ENCODE data around the gene C2orf49.

C2orf49 gene

GRCh38 chr2:105373895-105374401, 36.6 kb downstream of the C2orf49 start:
- Histone ChIP-seq H3K36me3 (ENCODE audit: control insufficient read depth, insufficient read depth, low read length) (peaks cover 3% of the 10 kb centered on the region; the same call in 1 of the 2 replicates), H3K27ac (ENCODE audit: low read length) (no peak overlapping the region)
- WGBS (ENCODE audit: insufficient coverage, insufficient read length) = no CpG with 5 or more reads among the region's 9 CpGs

GRCh38 chr2:105375001-105375561, 37.7 kb downstream of the C2orf49 start:
- no peak for DNase-seq (ENCODE audit: low read depth, low spot score)
- H3K36me3 ChIP-seq (ENCODE audit: control insufficient read depth, insufficient read depth, low read length) = peaks cover 3% of the 10 kb centered on the region; the same call in 1 of the 2 replicates

More at GRCh38 chr2:105373895-105374401, 36.6 kb downstream of the C2orf49 start:
- no peaks in the 10 kb centered on the region for H3K27me3 ChIP-seq (ENCODE audit: control insufficient read depth, insufficient read depth, low read length)
- no peaks in the 10 kb centered on the region for H3K9me3 ChIP-seq (ENCODE audit: control insufficient read depth, insufficient read depth, low read length)
- no peak overlapping the region for H3K4me3 ChIP-seq (ENCODE audit: low read length)
- DNase-seq (ENCODE audit: low read depth, low spot score) = no peak
- H3K4me1 ChIP-seq (ENCODE audit: control insufficient read depth, insufficient read depth, low read length) = no peaks in the 10 kb centered on the region

GRCh38 chr2:105376010-105376409, 38.7 kb downstream of the C2orf49 start:
- no CpG with 5 or more reads among the region's 11 CpGs for WGBS (ENCODE audit: insufficient coverage, insufficient read length)
- Histone ChIP-seq H3K4me1 (ENCODE audit: control insufficient read depth, insufficient read depth, low read length) (no peaks in the 10 kb centered on the region), H3K27ac (ENCODE audit: low read length) (no peak overlapping the region)

More at GRCh38 chr2:105375001-105375561, 37.7 kb downstream of the C2orf49 start:
- Histone ChIP-seq H3K4me1 (ENCODE audit: control insufficient read depth, insufficient read depth, low read length) (no peaks in the 10 kb centered on the region), H3K27me3 (ENCODE audit: control insufficient read depth, insufficient read depth, low read length) (no peaks in the 10 kb centered on the region), H3K4me3 (ENCODE audit: low read length) (no peak overlapping the region), H3K27ac (ENCODE audit: low read length) (no peak overlapping the region), H3K9me3 (ENCODE audit: control insufficient read depth, insufficient read depth, low read length) (no peaks in the 10 kb centered on the region)
- no CpG with 5 or more reads among the region's 15 CpGs for WGBS (ENCODE audit: insufficient coverage, insufficient read length)

DNA sequence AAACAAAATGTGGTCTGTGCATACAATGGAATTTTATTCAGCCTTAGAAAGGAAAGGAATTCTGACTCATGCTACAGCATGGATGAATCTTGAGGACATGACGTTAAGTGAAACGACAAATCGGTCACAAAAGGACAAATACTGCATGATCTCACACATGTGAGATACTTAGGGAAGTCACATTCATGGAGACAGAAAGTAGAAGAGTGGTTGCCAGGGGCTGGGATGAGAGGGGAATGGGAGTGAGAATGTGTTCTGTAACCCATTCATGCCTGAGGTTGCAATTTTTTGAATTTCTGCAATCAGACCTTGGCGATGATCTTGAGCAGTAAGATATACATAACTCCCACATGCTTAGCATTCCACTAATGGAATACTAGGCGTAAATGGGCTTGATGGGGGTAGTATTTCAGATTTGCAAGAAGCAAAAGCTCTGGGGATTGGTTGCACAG, 39.5 kb downstream of the C2orf49 start:
- DNase-seq (ENCODE audit: low read depth, low spot score) = no peak
- no CpG with 5 or more reads among the region's 5 CpGs for WGBS (ENCODE audit: insufficient coverage, insufficient read length)
- H3K4me3 ChIP-seq (ENCODE audit: low read length) = no peak overlapping the region
- H3K4me1 ChIP-seq (ENCODE audit: control insufficient read depth, insufficient read depth, low read length) = no peaks in the 10 kb centered on the region
- peaks cover 3% of the 10 kb centered on the region; the same call in 1 of the 2 replicates for H3K36me3 ChIP-seq (ENCODE audit: control insufficient read depth, insufficient read depth, low read length)
- H3K27ac ChIP-seq (ENCODE audit: low read length) = no peak overlapping the region
- no peaks in the 10 kb centered on the region for H3K9me3 ChIP-seq (ENCODE audit: control insufficient read depth, insufficient read depth, low read length)
- no peaks in the 10 kb centered on the region for H3K27me3 ChIP-seq (ENCODE audit: control insufficient read depth, insufficient read depth, low read length)

More at GRCh38 chr2:105376010-105376409, 38.7 kb downstream of the C2orf49 start:
- no peaks in the 10 kb centered on the region for H3K27me3 ChIP-seq (ENCODE audit: control insufficient read depth, insufficient read depth, low read length)
- H3K36me3 ChIP-seq (ENCODE audit: control insufficient read depth, insufficient read depth, low read length) = peaks cover 3% of the 10 kb centered on the region; the same call in 1 of the 2 replicates
- no peaks in the 10 kb centered on the region for H3K9me3 ChIP-seq (ENCODE audit: control insufficient read depth, insufficient read depth, low read length)
- no peak for DNase-seq (ENCODE audit: low read depth, low spot score)
- H3K4me3 ChIP-seq (ENCODE audit: low read length) = no peak overlapping the region

GRCh38 chr2:105377871-105378270, 40.5 kb downstream of the C2orf49 start:
- Histone ChIP-seq H3K27ac (ENCODE audit: low read length) (no peak overlapping the region), H3K4me1 (ENCODE audit: control insufficient read depth, insufficient read depth, low read length) (no peaks in the 10 kb centered on the region), H3K4me3 (ENCODE audit: low read length) (no peak overlapping the region), H3K9me3 (ENCODE audit: control insufficient read depth, insufficient read depth, low read length) (no peaks in the 10 kb centered on the region), H3K27me3 (ENCODE audit: control insufficient read depth, insufficient read depth, low read length) (no peaks in the 10 kb centered on the region), H3K36me3 (ENCODE audit: control insufficient read depth, insufficient read depth, low read length) (peaks cover 3% of the 10 kb centered on the region; the same call in 1 of the 2 replicates)
- WGBS (ENCODE audit: insufficient coverage, insufficient read length) = no CpG with 5 or more reads among the region's 3 CpGs
- no peak for DNase-seq (ENCODE audit: low read depth, low spot score)

DNA sequence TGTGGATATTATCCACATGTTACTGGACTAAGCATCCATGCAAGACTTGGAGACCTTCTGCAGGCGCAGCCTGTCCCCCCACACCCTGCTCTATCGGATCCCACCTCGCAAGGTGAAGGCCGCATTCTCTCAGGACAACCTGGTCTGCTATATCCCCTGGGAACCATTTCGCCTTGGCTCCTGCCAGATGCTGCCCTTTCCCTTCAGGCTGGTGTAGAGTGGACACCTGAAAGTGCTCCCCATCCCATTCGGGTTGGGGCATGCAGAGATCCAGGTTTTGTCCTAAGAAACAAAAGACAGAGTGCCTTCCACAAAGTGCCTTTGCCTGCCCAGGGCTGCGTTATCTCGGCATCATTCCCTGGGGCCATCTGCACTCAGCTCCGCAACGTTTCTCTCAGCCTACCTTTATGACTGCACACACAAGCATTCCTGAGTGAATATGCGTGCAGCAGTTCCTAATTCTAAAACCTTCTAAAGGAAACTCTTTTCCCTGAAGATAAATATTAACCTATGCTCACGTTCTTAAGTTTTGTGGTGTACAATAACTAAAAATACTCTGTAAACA, 41.0 kb downstream of the C2orf49 start:
- no peaks in the 10 kb centered on the region for H3K27me3 ChIP-seq (ENCODE audit: control insufficient read depth, insufficient read depth, low read length)
- WGBS (ENCODE audit: insufficient coverage, insufficient read length) = no CpG with 5 or more reads among the region's 12 CpGs
- DNase-seq (ENCODE audit: low read depth, low spot score) = no peak
- no peaks in the 10 kb centered on the region for H3K4me1 ChIP-seq (ENCODE audit: control insufficient read depth, insufficient read depth, low read length)
- peaks cover 1% of the 10 kb centered on the region; the same call in 1 of the 2 replicates for H3K36me3 ChIP-seq (ENCODE audit: control insufficient read depth, insufficient read depth, low read length)
- no peaks in the 10 kb centered on the region for H3K9me3 ChIP-seq (ENCODE audit: control insufficient read depth, insufficient read depth, low read length)
- H3K27ac ChIP-seq (ENCODE audit: low read length) = no peak overlapping the region
- no peak overlapping the region for H3K4me3 ChIP-seq (ENCODE audit: low read length)

DNA sequence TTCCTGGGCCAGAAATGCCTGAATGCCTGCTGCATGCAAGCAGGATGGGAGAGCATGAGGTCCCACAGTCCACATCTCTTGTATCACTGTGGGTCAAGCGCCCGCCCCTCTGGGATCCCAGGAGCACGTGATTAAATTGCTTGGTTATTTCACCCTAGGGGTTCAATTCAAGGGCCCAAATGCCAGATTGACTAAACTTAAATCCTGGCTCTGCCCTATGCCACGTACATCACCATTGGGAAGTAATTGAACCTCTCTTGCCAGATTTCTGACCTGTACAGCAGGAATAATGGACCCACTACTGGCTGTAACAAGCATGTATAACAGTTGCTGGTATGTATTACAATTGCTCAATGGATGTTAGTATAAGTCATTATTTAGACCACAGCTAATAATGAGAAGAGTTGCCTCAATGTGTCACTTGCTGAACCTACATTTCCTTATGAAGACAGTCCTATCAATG, 41.6 kb downstream of the C2orf49 start:
- no peak overlapping the region for H3K27ac ChIP-seq (ENCODE audit: low read length)
- no peak overlapping the region for H3K4me3 ChIP-seq (ENCODE audit: low read length)
- H3K9me3 ChIP-seq (ENCODE audit: control insufficient read depth, insufficient read depth, low read length) = no peaks in the 10 kb centered on the region
- H3K4me1 ChIP-seq (ENCODE audit: control insufficient read depth, insufficient read depth, low read length) = no peaks in the 10 kb centered on the region
- WGBS (ENCODE audit: insufficient coverage, insufficient read length) = no CpG with 5 or more reads among the region's 4 CpGs
- DNase-seq (ENCODE audit: low read depth, low spot score) = no peak
- no peaks in the 10 kb centered on the region for H3K27me3 ChIP-seq (ENCODE audit: control insufficient read depth, insufficient read depth, low read length)
- no peaks in the 10 kb centered on the region; the same call in 1 of the 2 replicates for H3K36me3 ChIP-seq (ENCODE audit: control insufficient read depth, insufficient read depth, low read length)

DNA sequence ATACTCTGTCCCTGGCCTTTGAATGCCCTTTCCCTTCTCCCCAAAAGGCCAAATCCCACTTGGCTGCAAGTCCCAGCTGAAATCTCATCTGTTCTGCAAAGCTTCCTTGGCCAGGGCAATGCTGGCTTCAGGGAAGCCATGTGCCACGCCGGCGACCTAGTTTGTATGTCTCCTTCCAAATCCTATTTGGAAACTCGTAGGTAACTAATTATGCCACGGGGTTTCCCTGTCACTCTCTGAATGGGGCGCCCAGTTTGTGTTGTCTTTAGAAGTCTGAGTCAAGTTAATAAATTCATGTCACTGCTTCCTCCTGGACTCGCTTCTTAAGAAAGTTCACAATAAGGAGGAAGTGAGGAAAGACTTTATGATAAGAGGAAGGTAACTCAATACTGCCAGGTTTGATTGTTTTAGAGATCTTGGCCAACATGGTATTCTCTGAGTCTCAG, 42.4 kb downstream of the C2orf49 start:
- Histone ChIP-seq H3K36me3 (ENCODE audit: control insufficient read depth, insufficient read depth, low read length) (no peaks in the 10 kb centered on the region; the same call in 1 of the 2 replicates), H3K27ac (ENCODE audit: low read length) (no peak overlapping the region), H3K27me3 (ENCODE audit: control insufficient read depth, insufficient read depth, low read length) (no peaks in the 10 kb centered on the region), H3K9me3 (ENCODE audit: control insufficient read depth, insufficient read depth, low read length) (no peaks in the 10 kb centered on the region), H3K4me1 (ENCODE audit: control insufficient read depth, insufficient read depth, low read length) (no peaks in the 10 kb centered on the region), H3K4me3 (ENCODE audit: low read length) (no peak overlapping the region)
- DNase-seq (ENCODE audit: low read depth, low spot score) = no peak
- no CpG with 5 or more reads among the region's 7 CpGs for WGBS (ENCODE audit: insufficient coverage, insufficient read length)

DNA sequence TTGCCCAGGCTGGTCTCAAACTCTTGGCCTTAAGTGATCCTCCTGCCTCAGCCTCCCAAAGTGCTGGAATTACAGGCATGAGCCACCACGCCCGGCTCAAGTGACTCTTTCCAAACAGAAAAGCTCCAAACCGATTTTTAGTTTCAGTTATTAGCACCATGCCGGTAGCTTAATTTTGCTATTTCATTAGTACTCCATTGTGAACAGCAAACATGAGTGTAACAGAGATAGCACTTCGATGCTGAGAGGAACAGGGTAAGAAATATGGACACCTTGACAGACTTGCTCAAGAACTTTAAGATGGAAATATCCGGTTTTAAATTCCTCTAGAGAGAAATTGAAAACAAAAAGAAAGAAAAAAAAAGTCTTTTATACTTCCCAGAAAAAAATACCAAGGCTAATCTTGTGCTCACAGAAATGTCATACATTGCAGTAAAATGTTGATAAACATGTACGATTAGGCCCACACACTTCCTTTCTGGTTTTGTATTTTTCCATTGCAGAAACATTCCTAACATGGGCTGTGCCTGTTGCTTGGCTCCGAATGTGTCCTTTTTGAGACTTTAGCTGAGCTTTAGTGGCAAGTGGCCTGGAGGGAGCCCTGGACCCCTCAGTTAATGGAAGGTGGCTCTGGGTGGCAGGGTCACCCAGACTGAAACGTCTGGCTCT, 43.2 kb downstream of the C2orf49 start:
- no peak overlapping the region for H3K27ac ChIP-seq (ENCODE audit: low read length)

DNA sequence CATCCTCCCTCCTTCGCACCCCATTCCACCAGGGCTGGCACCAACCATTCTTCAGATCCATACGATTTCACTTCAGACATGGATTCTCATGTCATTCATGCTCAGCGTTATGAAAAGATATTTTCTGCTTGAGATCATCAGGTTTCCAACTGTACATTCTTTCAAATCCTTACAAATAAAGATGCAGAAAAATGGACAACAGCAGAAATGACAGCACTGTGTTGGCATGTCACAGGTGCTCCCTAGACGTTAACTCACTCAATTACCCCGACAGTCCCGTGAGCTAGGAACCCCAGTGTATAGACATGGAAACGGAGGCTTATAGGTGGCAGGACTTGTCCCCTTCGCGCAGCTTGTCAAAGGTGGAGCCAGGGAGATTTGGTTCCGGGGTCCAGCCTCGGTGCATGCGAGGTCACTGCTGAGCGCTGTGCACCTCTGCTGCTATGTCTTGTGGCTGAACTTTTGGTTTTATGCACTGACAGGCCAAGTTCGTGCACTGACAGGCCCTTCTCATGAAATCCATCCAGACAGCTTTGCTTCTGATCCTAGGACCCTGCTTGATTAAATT, 43.8 kb downstream of the C2orf49 start:
- no peak overlapping the region for H3K4me3 ChIP-seq (ENCODE audit: low read length)
- peaks cover 8% of the 10 kb centered on the region; the same call in 1 of the 2 replicates for H3K36me3 ChIP-seq (ENCODE audit: control insufficient read depth, insufficient read depth, low read length)
- H3K27me3 ChIP-seq (ENCODE audit: control insufficient read depth, insufficient read depth, low read length) = no peaks in the 10 kb centered on the region
- DNase-seq (ENCODE audit: low read depth, low spot score) = no peak
- H3K27ac ChIP-seq (ENCODE audit: low read length) = no peak overlapping the region
- H3K9me3 ChIP-seq (ENCODE audit: control insufficient read depth, insufficient read depth, low read length) = no peaks in the 10 kb centered on the region
- no peaks in the 10 kb centered on the region for H3K4me1 ChIP-seq (ENCODE audit: control insufficient read depth, insufficient read depth, low read length)
- WGBS (ENCODE audit: insufficient coverage, insufficient read length) = no CpG with 5 or more reads among the region's 14 CpGs

More for the DNA sequence above, 43.2 kb downstream of the C2orf49 start:
- DNase-seq (ENCODE audit: low read depth, low spot score) = no peak
- Histone ChIP-seq H3K4me3 (ENCODE audit: low read length) (no peak overlapping the region), H3K4me1 (ENCODE audit: control insufficient read depth, insufficient read depth, low read length) (no peaks in the 10 kb centered on the region), H3K27me3 (ENCODE audit: control insufficient read depth, insufficient read depth, low read length) (no peaks in the 10 kb centered on the region), H3K36me3 (ENCODE audit: control insufficient read depth, insufficient read depth, low read length) (peaks cover 3% of the 10 kb centered on the region; the same call in 1 of the 2 replicates), H3K9me3 (ENCODE audit: control insufficient read depth, insufficient read depth, low read length) (no peaks in the 10 kb centered on the region)
- no CpG with 5 or more reads among the region's 9 CpGs for WGBS (ENCODE audit: insufficient coverage, insufficient read length)
